ENCODE data around the gene ZBTB18.

GRCh38 chr1:244037252-244037651, 13.8 kb upstream of the ZBTB18 start:
- TF ChIP-seq, protein P1, sequence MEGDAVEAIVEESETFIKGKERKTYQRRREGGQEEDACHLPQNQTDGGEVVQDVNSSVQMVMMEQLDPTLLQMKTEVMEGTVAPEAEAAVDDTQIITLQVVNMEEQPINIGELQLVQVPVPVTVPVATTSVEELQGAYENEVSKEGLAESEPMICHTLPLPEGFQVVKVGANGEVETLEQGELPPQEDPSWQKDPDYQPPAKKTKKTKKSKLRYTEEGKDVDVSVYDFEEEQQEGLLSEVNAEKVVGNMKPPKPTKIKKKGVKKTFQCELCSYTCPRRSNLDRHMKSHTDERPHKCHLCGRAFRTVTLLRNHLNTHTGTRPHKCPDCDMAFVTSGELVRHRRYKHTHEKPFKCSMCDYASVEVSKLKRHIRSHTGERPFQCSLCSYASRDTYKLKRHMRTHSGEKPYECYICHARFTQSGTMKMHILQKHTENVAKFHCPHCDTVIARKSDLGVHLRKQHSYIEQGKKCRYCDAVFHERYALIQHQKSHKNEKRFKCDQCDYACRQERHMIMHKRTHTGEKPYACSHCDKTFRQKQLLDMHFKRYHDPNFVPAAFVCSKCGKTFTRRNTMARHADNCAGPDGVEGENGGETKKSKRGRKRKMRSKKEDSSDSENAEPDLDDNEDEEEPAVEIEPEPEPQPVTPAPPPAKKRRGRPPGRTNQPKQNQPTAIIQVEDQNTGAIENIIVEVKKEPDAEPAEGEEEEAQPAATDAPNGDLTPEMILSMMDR (IDR thresholded peaks at IDR 0.05), result no peak
- TF ChIP-seq MAFK (IDR thresholded peaks at IDR 0.05; ENCODE audit: partially characterized antibody) (no peak), POLR2A (IDR thresholded peaks at IDR 0.05; ENCODE audit: low read length) (no peak), CEBPB (IDR thresholded peaks at IDR 0.05) (no peak)
